ENCODE data around the gene SRCAP.
"Not testable (repeated sequence)": the region's sequence is repeated elsewhere in the genome, so short reads cannot be mapped to it uniquely, and the experiment has no call there.

The SRCAP gene

DNA sequence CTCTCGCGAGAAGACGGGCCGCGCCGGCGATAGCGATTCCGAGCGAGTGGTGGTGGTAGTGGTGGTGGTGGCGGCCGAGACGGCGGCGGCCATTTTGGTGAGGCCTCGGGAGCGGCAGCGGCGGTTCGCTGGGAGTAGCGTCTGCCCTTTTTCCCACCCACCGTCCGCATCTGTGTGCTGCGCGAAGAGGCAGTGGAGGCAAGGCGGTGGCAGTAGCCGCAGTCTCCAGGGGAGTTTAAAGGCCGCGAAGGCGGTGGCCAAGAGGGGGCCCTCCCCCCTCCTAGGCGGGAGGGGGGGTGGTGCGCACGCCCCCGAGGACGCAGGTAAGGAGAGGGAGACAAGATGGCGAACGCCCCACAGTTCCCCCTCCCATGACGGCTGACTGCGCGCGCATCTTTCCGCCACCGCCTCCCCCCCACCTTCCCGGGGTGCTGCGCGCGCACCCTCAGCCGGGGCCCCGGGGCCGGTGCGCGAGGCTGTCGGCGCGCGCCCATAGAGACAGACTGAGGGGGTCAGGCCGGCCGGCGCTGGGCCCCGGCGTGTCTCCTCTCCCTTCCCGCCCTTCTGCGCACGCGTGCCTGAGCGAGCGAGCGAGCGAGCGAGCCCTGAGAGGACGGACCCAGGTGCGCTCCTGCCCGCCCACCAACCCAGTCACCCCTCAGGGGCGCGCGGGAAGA is 694 bp upstream of the SRCAP start:
- FAIRE-seq, result no peak

DNA sequence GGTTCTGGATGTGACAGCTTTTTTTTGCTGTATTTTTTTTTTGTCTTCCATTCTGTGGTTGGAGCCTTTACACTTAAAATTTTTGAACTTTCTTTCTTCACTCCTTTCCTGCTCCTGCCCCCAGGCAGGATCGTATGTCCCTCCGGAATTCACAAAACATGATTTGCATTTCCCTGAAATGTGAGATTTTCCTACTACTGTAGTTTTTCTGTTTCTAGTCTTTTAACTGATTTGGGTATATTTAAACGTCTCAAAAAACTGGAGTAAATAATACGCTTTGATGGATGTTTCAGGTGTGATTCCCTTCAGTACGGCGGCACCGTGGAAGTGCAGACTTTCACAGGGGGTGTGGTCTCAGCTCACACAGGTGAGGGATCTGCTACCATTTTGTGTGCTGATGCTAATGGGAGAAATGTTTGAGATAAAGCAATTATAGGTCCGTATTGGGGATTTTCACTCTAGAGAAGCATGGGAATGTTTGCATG is 686 bp downstream of the SRCAP start:
- no peak for FAIRE-seq
- DNase-seq (ENCODE audit: low spot score), result no peak

More for the DNA sequence above, 694 bp upstream of the SRCAP start:
- peak; percentile 93 for DNase-seq (ENCODE audit: low spot score)

GRCh38 chr16:30700491-30700890 is 1.5 kb downstream of the SRCAP start:
- DNase-seq (ENCODE audit: low spot score), result no peak
- no peak for FAIRE-seq

GRCh38 chr16:30700971-30701370 is 2.0 kb downstream of the SRCAP start:
- DNase-seq (ENCODE audit: low spot score) (no peak), FAIRE-seq (no peak)

DNA sequence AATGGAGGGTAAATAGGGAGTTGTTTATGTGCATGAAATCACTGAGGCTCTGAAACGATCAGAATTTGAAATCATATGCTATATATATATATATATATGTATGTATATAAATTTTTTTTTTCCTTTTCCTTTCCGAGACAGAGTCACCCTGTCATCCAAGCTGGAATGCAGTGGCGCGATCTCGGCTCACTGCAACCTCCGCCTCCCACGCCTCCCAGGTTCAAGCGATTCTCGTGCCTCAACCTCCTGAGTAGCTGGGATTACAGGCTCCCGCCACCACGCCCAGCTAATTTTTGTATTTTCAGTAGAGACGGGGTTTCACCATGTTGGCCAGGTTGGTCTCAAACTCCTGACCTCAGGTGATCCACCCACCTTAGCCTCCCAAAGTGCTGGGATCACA is 4.1 kb downstream of the SRCAP start:
- not testable (repeated sequence) for DNase-seq (ENCODE audit: low spot score); FAIRE-seq

- FAIRE-seq (no peak), DNase-seq (ENCODE audit: low spot score) (no peak)
Observed at GRCh38 chr16:30703971-30704370, 5.0 kb downstream of the SRCAP start.

GRCh38 chr16:30706046-30706445 is 7.1 kb downstream of the SRCAP start:
- DNase-seq (ENCODE audit: low spot score) (no peak), FAIRE-seq (no peak)

- no peak for DNase-seq (ENCODE audit: low spot score)
- no peak for FAIRE-seq
Observed at GRCh38 chr16:30710971-30711370, 12.0 kb downstream of the SRCAP start.

- no peak for DNase-seq (ENCODE audit: low spot score)
- FAIRE-seq, result no peak
Observed at GRCh38 chr16:30711712-30712111, 12.7 kb downstream of the SRCAP start.

- FAIRE-seq (no peak), DNase-seq (ENCODE audit: low spot score) (peak; percentile 24)
Observed at GRCh38 chr16:30715750-30716445, 16.9 kb downstream of the SRCAP start.

GRCh38 chr16:30720086-30720485 is 21.1 kb downstream of the SRCAP start:
- DNase-seq (ENCODE audit: low spot score), result no peak
- no peak for FAIRE-seq

DNA sequence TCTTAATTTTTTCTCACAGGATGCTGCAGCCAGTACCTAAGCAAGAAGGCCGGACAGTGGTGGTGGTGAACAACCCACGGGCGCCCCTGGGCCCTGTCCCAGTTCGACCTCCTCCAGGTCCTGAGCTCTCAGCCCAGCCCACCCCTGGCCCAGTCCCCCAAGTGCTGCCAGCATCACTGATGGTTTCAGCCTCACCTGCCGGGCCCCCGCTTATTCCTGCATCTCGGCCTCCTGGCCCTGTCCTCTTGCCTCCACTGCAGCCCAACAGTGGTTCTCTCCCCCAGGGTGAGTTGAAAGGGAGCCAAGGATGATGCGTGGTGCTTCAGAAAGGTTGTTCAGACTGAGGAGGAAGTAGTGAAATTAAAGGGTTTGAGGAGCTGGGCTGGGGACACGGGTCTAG is 21.7 kb downstream of the SRCAP start:
- FAIRE-seq, result no peak

GRCh38 chr16:30721167-30721566 is 22.2 kb downstream of the SRCAP start:
- DNase-seq (ENCODE audit: low spot score), result no peak
- FAIRE-seq, result no peak

More for the DNA sequence above, 21.7 kb downstream of the SRCAP start:
- no peak for DNase-seq (ENCODE audit: low spot score)

DNA sequence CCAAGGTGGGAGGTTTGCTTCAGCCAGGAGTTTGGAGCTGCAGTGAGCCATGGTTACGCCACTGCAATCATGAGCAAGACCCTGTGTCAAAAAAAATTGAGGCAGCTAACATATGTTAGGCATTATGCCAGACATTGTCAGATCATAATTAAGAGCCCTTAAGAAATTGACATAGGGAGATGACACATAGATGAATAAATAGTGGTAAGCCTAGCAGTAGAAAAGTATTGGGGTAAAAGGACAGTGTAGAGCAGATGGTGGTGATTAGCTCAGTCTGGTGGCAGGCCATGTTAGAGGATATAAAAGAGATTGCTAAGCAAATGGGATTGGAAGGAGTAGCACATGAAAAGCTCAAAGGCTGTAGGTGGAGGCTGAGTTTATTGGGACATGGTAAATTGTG is 22.6 kb downstream of the SRCAP start:
- no peak for FAIRE-seq
- no peak for DNase-seq (ENCODE audit: low spot score)

GRCh38 chr16:30722443-30722842 is 23.5 kb downstream of the SRCAP start:
- DNase-seq (ENCODE audit: low spot score) (no peak), FAIRE-seq (no peak)

- FAIRE-seq, result no peak
Observed at GRCh38 chr16:30722916-30723315, 23.9 kb downstream of the SRCAP start.

GRCh38 chr16:30723725-30724355 is 24.9 kb downstream of the SRCAP start:
- FAIRE-seq, result no peak

More at GRCh38 chr16:30722916-30723315, 23.9 kb downstream of the SRCAP start:
- DNase-seq (ENCODE audit: low spot score), result no peak

GRCh38 chr16:30724641-30725417 is 25.9 kb downstream of the SRCAP start:
- FAIRE-seq (no peak), DNase-seq (ENCODE audit: low spot score) (no peak)

More at GRCh38 chr16:30723725-30724355, 24.9 kb downstream of the SRCAP start:
- DNase-seq (ENCODE audit: low spot score), result no peak

DNA sequence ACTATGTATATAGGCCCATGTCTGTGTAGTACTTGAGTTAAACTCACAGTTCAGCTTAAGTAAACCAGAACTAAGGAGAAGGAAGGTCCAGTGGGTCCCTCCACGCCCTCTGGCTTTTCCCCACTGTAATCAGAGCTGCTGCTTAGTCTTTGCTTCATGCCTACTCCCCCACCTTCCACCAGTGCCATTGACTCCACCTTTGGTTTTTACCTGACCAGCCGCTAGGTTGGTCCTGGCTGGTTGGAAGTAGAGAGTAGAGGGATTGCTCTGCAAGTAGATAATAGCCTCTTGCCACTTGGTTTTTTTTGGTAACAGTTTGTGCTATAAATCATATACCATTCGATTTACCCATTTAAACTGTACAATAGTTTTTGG is 26.4 kb downstream of the SRCAP start:
- FAIRE-seq (no peak), DNase-seq (ENCODE audit: low spot score) (no peak)

DNA sequence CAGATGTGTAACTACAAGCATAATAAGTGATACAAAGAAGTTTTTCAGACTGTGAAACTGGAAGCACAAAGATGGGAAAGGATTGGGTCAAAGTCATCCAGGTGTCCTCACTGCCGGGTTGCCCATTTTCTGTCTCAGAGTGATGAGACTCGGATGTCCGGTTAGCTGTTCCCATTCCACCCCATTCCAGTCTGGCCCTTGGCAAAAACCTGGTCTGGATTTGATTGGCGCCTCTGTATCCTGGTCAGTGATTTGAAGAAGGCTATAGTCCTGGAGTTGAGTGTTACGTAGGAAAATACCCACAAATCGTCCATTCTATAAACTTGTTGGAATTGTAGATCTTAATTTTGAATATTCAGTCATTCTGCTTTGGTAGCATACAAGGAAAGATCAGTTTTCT is 29.4 kb downstream of the SRCAP start:
- FAIRE-seq (no peak), DNase-seq (ENCODE audit: low spot score) (no peak)

DNA sequence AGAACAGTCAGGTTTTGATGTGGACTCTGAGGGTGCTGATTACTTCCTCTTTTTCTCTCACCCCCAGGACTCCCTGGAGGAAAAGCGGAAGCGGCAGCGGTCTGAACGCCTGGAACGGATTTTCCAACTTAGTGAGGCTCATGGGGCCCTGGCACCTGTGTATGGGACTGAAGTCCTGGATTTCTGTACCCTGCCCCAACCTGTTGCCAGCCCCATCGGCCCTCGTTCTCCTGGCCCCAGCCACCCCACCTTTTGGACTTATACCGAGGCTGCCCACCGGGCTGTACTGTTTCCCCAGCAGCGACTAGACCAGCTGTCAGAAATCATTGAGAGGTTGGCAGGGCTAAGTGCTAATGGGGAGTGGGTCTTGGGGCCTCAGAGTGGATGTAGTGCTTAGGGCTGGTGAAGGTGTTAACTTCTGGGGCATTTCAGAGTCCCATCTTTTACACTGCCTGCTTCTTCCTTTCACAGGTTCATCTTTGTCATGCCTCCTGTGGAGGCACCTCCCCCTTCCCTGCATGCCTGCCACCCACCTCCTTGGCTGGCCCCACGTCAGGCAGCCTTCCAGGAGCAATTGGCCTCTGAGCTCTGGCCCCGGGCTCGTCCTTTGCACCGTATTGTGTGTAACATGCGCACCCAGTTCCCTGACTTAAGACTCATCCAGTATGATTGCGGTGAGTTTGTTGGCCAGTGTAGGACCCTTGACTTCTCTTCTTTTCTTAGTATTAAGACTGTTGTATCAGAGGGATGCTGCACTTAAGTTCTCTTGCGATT is 30.1 kb downstream of the SRCAP start:
- DNase-seq (ENCODE audit: low spot score) (no peak), FAIRE-seq (no peak)

Data from RCC 7860 (cell line).